Loucy (cell line): ENCODE measurements around the gene PFN3.
A peak's percentile ranks its signal among the peaks of the same experiment; 100 is the strongest.

ENCODE experiments used
- H2AFZ ChIP-seq: fragments of 200-600 bp; sonication (generic); 2 replicates; pipeline ENCODE4 v1.6.0; 2016; ENCODE audit warnings: antibody characterized with exemption, mild to moderate bottlenecking, low read length, moderate library complexity
- H3F3A ChIP-seq: fragments of 200-600 bp; 2 replicates; pipeline ENCODE4 v1.6.0; 2016; ENCODE audit warnings: antibody characterized with exemption, low read depth, mild to moderate bottlenecking
- H3K27me3 ChIP-seq: fragments of 200-600 bp; sonication (generic); 2 replicates; pipeline ENCODE4 v1.6.1; 2014; ENCODE audit warnings: low read length, mild to moderate bottlenecking; ENCODE audit not compliant: insufficient read depth, poor library complexity, severe bottlenecking
- H3K36me3 ChIP-seq: fragments of 200-600 bp; sonication (generic); 2 replicates; pipeline ENCODE4 v1.6.1; 2016; ENCODE audit warnings: low read length; ENCODE audit not compliant: insufficient read depth
- H3K4me1 ChIP-seq: fragments of 200-600 bp; sonication (generic); 2 replicates; pipeline ENCODE4 v1.5.1; 2014; ENCODE audit warnings: low read length, mild to moderate bottlenecking; ENCODE audit not compliant: insufficient read depth, poor library complexity, severe bottlenecking
- H3K4me2 ChIP-seq: fragments of 200-600 bp; sonication (generic); 2 replicates; pipeline ENCODE4 v1.6.0; 2014; ENCODE audit warnings: antibody characterized with exemption, low read length, low read depth, mild to moderate bottlenecking; ENCODE audit not compliant: poor library complexity, severe bottlenecking
- H3K4me3 ChIP-seq: fragments of 200-600 bp; sonication (generic); 2 replicates; pipeline ENCODE4 v1.5.1; 2014; ENCODE audit warnings: low read length, mild to moderate bottlenecking, mixed read lengths; ENCODE audit not compliant: poor library complexity, severe bottlenecking
- H3K79me2 ChIP-seq: fragments of 200-600 bp; sonication (generic); 2 replicates; pipeline ENCODE4 v1.6.1; 2014; ENCODE audit warnings: low read length; ENCODE audit not compliant: insufficient read depth
- H3K9ac ChIP-seq: fragments of 200-600 bp; sonication (generic); 2 replicates; pipeline ENCODE4 v1.6.0; 2014; ENCODE audit warnings: mild to moderate bottlenecking, low read depth, low read length, moderate library complexity; ENCODE audit not compliant: poor library complexity, severe bottlenecking
- H3K9me2 ChIP-seq: fragments of 200-600 bp; sonication (generic); replicated peaks from 2 replicates; pipeline ENCODE4 v1.6.1; 2016; ENCODE audit warnings: low read depth, low read length, mixed read lengths
- H3K9me3 ChIP-seq: fragments of 200-600 bp; sonication (generic); 2 replicates; pipeline ENCODE4 v1.6.1; 2014; ENCODE audit warnings: mild to moderate bottlenecking, antibody characterized with exemption, low read length, low read depth; ENCODE audit not compliant: insufficient read depth
- H4K20me1 ChIP-seq: fragments of 200-600 bp; sonication (generic); 2 replicates; pipeline ENCODE4 v1.6.0; 2014; ENCODE audit warnings: antibody characterized with exemption, low read length, mild to moderate bottlenecking; ENCODE audit not compliant: insufficient read depth, poor library complexity, severe bottlenecking
- CTCF ChIP-seq: fragments of 200-600 bp; sonication (generic); conservative IDR thresholded peaks from 2 replicates; pipeline ENCODE4 v1.5.1; 2014; ENCODE audit warnings: mild to moderate bottlenecking, antibody characterized with exemption, low read length
- EZH2phosphoT487 ChIP-seq: fragments of 200-600 bp; IDR thresholded peaks from 2 replicates; pipeline ENCODE4 v1.6.1; 2018; ENCODE audit warnings: antibody characterized with exemption, mild to moderate bottlenecking, moderate library complexity, borderline replicate concordance

PFN3 gene

GRCh38 chr5:177370488-177371119, 29.9 kb downstream of the PFN3 start:
- H3K4me2 ChIP-seq: no peak overlapping the region

GRCh38 chr5:177369645-177370440, 30.6 kb downstream of the PFN3 start:
- Histone ChIP-seq H3K79me2 (no peaks in the 10 kb centered on the region), H3F3A (no peaks in the 10 kb centered on the region), H3K4me1 (peaks cover 22% of the 10 kb centered on the region), H3K27me3 (no peaks in the 10 kb centered on the region), H4K20me1 (no peaks in the 10 kb centered on the region), H3K9me3 (no peaks in the 10 kb centered on the region), H3K36me3 (0 out of 2 replicates have a peak, but pooled peaks cover 4% of the 10 kb centered on the region), H3K4me2 (no peak overlapping the region), H2AFZ (no peak overlapping the region), H3K9me2 (no peaks in the 10 kb centered on the region), H3K9ac (no peak overlapping the region), H3K4me3 (no peak overlapping the region)
- TF ChIP-seq CTCF (no peak), EZH2phosphoT487 (no peak)

More at GRCh38 chr5:177370488-177371119, 29.9 kb downstream of the PFN3 start:
- no peaks in the 10 kb centered on the region for H4K20me1 ChIP-seq
- H3K4me3 ChIP-seq: no peak overlapping the region
- no peak overlapping the region for H2AFZ ChIP-seq
- peaks cover 22% of the 10 kb centered on the region for H3K4me1 ChIP-seq
- TF ChIP-seq EZH2phosphoT487 (no peak), CTCF (no peak)
- no peaks in the 10 kb centered on the region for H3K27me3 ChIP-seq
- H3K9ac ChIP-seq: no peak overlapping the region
- no peaks in the 10 kb centered on the region for H3K9me2 ChIP-seq
- H3K79me2 ChIP-seq: no peaks in the 10 kb centered on the region
- no peaks in the 10 kb centered on the region for H3F3A ChIP-seq
- 0 out of 2 replicates have a peak, but pooled peaks cover 4% of the 10 kb centered on the region for H3K36me3 ChIP-seq
- no peaks in the 10 kb centered on the region for H3K9me3 ChIP-seq

- no peaks in the 10 kb centered on the region for H4K20me1 ChIP-seq
- H3K4me2 ChIP-seq: no peak overlapping the region
- H3K36me3 ChIP-seq: 0 out of 2 replicates have a peak, but pooled peaks cover 4% of the 10 kb centered on the region
- H3K9me3 ChIP-seq: no peaks in the 10 kb centered on the region
- TF ChIP-seq EZH2phosphoT487 (no peak), CTCF (peak; percentile 64)
- H3K27me3 ChIP-seq: no peaks in the 10 kb centered on the region
- no peaks in the 10 kb centered on the region for H3K9me2 ChIP-seq
- H3F3A ChIP-seq: no peaks in the 10 kb centered on the region
- no peaks in the 10 kb centered on the region for H3K79me2 ChIP-seq
- no peak overlapping the region for H3K9ac ChIP-seq
- H3K4me3 ChIP-seq: no peak overlapping the region
- H3K4me1 ChIP-seq: peaks cover 22% of the 10 kb centered on the region
- H2AFZ ChIP-seq: no peak overlapping the region
These were observed 31.4 kb downstream of the PFN3 start for GRCh38 chr5:177368869-177369644.
